Karpas-422 (cell line): Measurements from ENCODE around the gene JHY. TPM values are rescaled to one million over a fixed set of nuclear protein-coding genes. Genes with fewer than 3 reads are reported as not detected.

ENCODE experiments used
- DNase-seq: peaks from one replicate; pipeline ENCODE4 v3.0.0-alpha.2; 2015
- H2AFZ ChIP-seq: fragments of 200-600 bp; sonication (generic); 2 replicates; pipeline ENCODE4 v1.6.1; 2014; ENCODE audit warnings: antibody characterized with exemption, low read length, mixed read lengths
- H3K27ac ChIP-seq: fragments of 200-600 bp; sonication (generic); 2 replicates; pipeline ENCODE4 v1.5.1; 2014; ENCODE audit warnings: mild to moderate bottlenecking, low read length, moderate library complexity
- H3K27me3 ChIP-seq: fragments of 200-600 bp; sonication (generic); 2 replicates; pipeline ENCODE4 v1.6.1; 2014; ENCODE audit warnings: low read length, mixed read lengths
- H3K36me3 ChIP-seq: fragments of 200-600 bp; sonication (generic); 2 replicates; pipeline ENCODE4 v1.6.1; 2014; ENCODE audit warnings: low read length, mixed read lengths; ENCODE audit not compliant: insufficient read depth
- H3K4me1 ChIP-seq: fragments of 200-600 bp; sonication (generic); 2 replicates; pipeline ENCODE4 v1.6.1; 2014; ENCODE audit warnings: mild to moderate bottlenecking, low read length, mixed read lengths
- H3K4me2 ChIP-seq: fragments of 200-600 bp; sonication (generic); 2 replicates; pipeline ENCODE4 v1.6.1; 2014; ENCODE audit warnings: low read length, low read depth, mild to moderate bottlenecking; ENCODE audit not compliant: poor library complexity, severe bottlenecking
- H3K4me3 ChIP-seq: fragments of 200-600 bp; sonication (generic); 2 replicates; pipeline ENCODE4 v1.5.1; 2014; ENCODE audit warnings: mild to moderate bottlenecking, antibody characterized with exemption, low read length, mixed read lengths
- H3K79me2 ChIP-seq: fragments of 200-600 bp; sonication (generic); 2 replicates; pipeline ENCODE4 v1.6.1; 2014; ENCODE audit warnings: mild to moderate bottlenecking, low read length, mixed read lengths
- H3K9ac ChIP-seq: fragments of 200-600 bp; sonication (generic); 2 replicates; pipeline ENCODE4 v1.6.0; 2014; ENCODE audit warnings: low read length
- H3K9me2 ChIP-seq: fragments of 200-600 bp; sonication (generic), shearing (Covaris generic); replicated peaks from 2 replicates; pipeline ENCODE4 v1.6.0; 2014; ENCODE audit warnings: mild to moderate bottlenecking, low read length, moderate library complexity; ENCODE audit not compliant: insufficient read depth
- H3K9me3 ChIP-seq: fragments of 300-700, 200-600 bp; sonication (generic); 2 replicates; pipeline ENCODE4 v1.6.1; 2014; ENCODE audit warnings: low read length, mixed read lengths
- H4K20me1 ChIP-seq: fragments of 200-600 bp; sonication (generic); 2 replicates; pipeline ENCODE4 v1.6.1; 2014; ENCODE audit warnings: mild to moderate bottlenecking, antibody characterized with exemption, low read length, low read depth; ENCODE audit not compliant: insufficient read depth
- total RNA-seq: library from RNA; depleted of rRNA; stranded (reverse); fragments of >200 nt; shearing (Covaris generic); gene quantifications from 2 replicates; pipeline ENCODE4 v1.2.3, GENCODE V29; 2014; ENCODE audit warnings: low replicate concordance

The JHY gene
- total RNA-seq, 1 experiment from 2014 or later, result not detected

- Histone ChIP-seq H3K4me3 (no peak overlapping the region), H2AFZ (no peak overlapping the region), H3K9ac (no peak overlapping the region), H3K79me2 (no peaks in the 10 kb centered on the region), H3K4me1 (no peaks in the 10 kb centered on the region), H3K36me3 (no peaks in the 10 kb centered on the region), H3K9me3 (no peaks in the 10 kb centered on the region), H4K20me1 (no peaks in the 10 kb centered on the region), H3K4me2 (no peak overlapping the region), H3K27ac (no peak overlapping the region), H3K9me2 (no peaks in the 10 kb centered on the region), H3K27me3 (no peaks in the 10 kb centered on the region)
- no peak for DNase-seq
Observed at GRCh38 chr11:122933416-122933815, 50.9 kb downstream of the JHY start.

- H3K4me1 ChIP-seq, result no peaks in the 10 kb centered on the region
- H2AFZ ChIP-seq, result no peak overlapping the region
- H3K79me2 ChIP-seq, result no peaks in the 10 kb centered on the region
- no peak for DNase-seq
- H3K36me3 ChIP-seq, result no peaks in the 10 kb centered on the region
- H3K4me3 ChIP-seq, result no peak overlapping the region
- H3K27me3 ChIP-seq, result no peaks in the 10 kb centered on the region
- H3K4me2 ChIP-seq, result no peak overlapping the region
- H3K9ac ChIP-seq, result no peak overlapping the region
- no peaks in the 10 kb centered on the region for H3K9me3 ChIP-seq
- H3K27ac ChIP-seq, result no peak overlapping the region
- no peaks in the 10 kb centered on the region for H4K20me1 ChIP-seq
- no peaks in the 10 kb centered on the region for H3K9me2 ChIP-seq
Observed at GRCh38 chr11:122937983-122938382, 55.4 kb downstream of the JHY start.

- H4K20me1 ChIP-seq, result no peaks in the 10 kb centered on the region
- H3K9me3 ChIP-seq, result no peaks in the 10 kb centered on the region
- H3K4me2 ChIP-seq, result no peak overlapping the region
- no peaks in the 10 kb centered on the region for H3K4me1 ChIP-seq
- H3K4me3 ChIP-seq, result no peak overlapping the region
- no peaks in the 10 kb centered on the region for H3K79me2 ChIP-seq
- H3K27ac ChIP-seq, result no peak overlapping the region
- no peaks in the 10 kb centered on the region for H3K27me3 ChIP-seq
- no peaks in the 10 kb centered on the region for H3K9me2 ChIP-seq
- no peak overlapping the region for H3K9ac ChIP-seq
- no peaks in the 10 kb centered on the region for H3K36me3 ChIP-seq
- DNase-seq, result no peak
- H2AFZ ChIP-seq, result no peak overlapping the region
Observed at GRCh38 chr11:122938557-122938956, 56.0 kb downstream of the JHY start.

GRCh38 chr11:122951211-122951610 lies 68.7 kb downstream of the JHY start:
- H3K9me3 ChIP-seq, result no peaks in the 10 kb centered on the region
- no peak overlapping the region for H3K27ac ChIP-seq
- no peak overlapping the region for H3K9ac ChIP-seq
- H4K20me1 ChIP-seq, result no peaks in the 10 kb centered on the region
- H3K9me2 ChIP-seq, result no peaks in the 10 kb centered on the region
- H3K4me3 ChIP-seq, result no peak overlapping the region
- H3K36me3 ChIP-seq, result no peaks in the 10 kb centered on the region
- no peaks in the 10 kb centered on the region for H3K27me3 ChIP-seq
- no peak overlapping the region for H2AFZ ChIP-seq
- DNase-seq, result no peak
- no peak overlapping the region for H3K4me2 ChIP-seq
- H3K4me1 ChIP-seq, result no peaks in the 10 kb centered on the region
- no peaks in the 10 kb centered on the region for H3K79me2 ChIP-seq

GRCh38 chr11:122954455-122954854 lies 71.9 kb downstream of the JHY start:
- no peaks in the 10 kb centered on the region for H3K36me3 ChIP-seq
- no peak for DNase-seq
- H3K27ac ChIP-seq, result no peak overlapping the region
- H3K27me3 ChIP-seq, result no peaks in the 10 kb centered on the region
- no peak overlapping the region for H3K4me3 ChIP-seq
- no peaks in the 10 kb centered on the region for H3K79me2 ChIP-seq
- no peak overlapping the region for H3K4me2 ChIP-seq
- no peaks in the 10 kb centered on the region for H3K9me3 ChIP-seq
- no peaks in the 10 kb centered on the region for H4K20me1 ChIP-seq
- H3K9me2 ChIP-seq, result no peaks in the 10 kb centered on the region
- no peak overlapping the region for H2AFZ ChIP-seq
- H3K4me1 ChIP-seq, result no peaks in the 10 kb centered on the region
- no peak overlapping the region for H3K9ac ChIP-seq

GRCh38 chr11:122963961-122964360 lies 81.4 kb downstream of the JHY start:
- no peaks in the 10 kb centered on the region for H3K36me3 ChIP-seq
- H3K4me1 ChIP-seq, result no peaks in the 10 kb centered on the region
- H3K4me2 ChIP-seq, result no peak overlapping the region
- no peaks in the 10 kb centered on the region for H3K9me2 ChIP-seq
- H3K27me3 ChIP-seq, result no peaks in the 10 kb centered on the region
- no peak overlapping the region for H3K9ac ChIP-seq
- no peak overlapping the region for H2AFZ ChIP-seq
- no peak overlapping the region for H3K27ac ChIP-seq
- no peak for DNase-seq
- no peaks in the 10 kb centered on the region for H3K9me3 ChIP-seq
- no peak overlapping the region for H3K4me3 ChIP-seq
- no peaks in the 10 kb centered on the region for H3K79me2 ChIP-seq
- no peaks in the 10 kb centered on the region for H4K20me1 ChIP-seq

GRCh38 chr11:122976061-122976733 lies 93.6 kb downstream of the JHY start:
- H3K27ac ChIP-seq, result no peak overlapping the region
- H3K9me2 ChIP-seq, result no peaks in the 10 kb centered on the region
- H3K36me3 ChIP-seq, result no peaks in the 10 kb centered on the region
- H2AFZ ChIP-seq, result no peak overlapping the region
- DNase-seq, result no peak
- H4K20me1 ChIP-seq, result no peaks in the 10 kb centered on the region
- H3K79me2 ChIP-seq, result no peaks in the 10 kb centered on the region
- H3K27me3 ChIP-seq, result no peaks in the 10 kb centered on the region
- no peak overlapping the region for H3K4me2 ChIP-seq
- no peak overlapping the region for H3K9ac ChIP-seq
- no peaks in the 10 kb centered on the region for H3K9me3 ChIP-seq
- no peak overlapping the region for H3K4me3 ChIP-seq
- H3K4me1 ChIP-seq, result no peaks in the 10 kb centered on the region

GRCh38 chr11:122976734-122977469 lies 94.3 kb downstream of the JHY start:
- no peaks in the 10 kb centered on the region for H3K27me3 ChIP-seq
- H3K9me3 ChIP-seq, result no peaks in the 10 kb centered on the region

More at GRCh38 chr11:122976734-122977469, 94.3 kb downstream of the JHY start:
- no peak for DNase-seq
- Histone ChIP-seq H2AFZ (no peak overlapping the region), H4K20me1 (no peaks in the 10 kb centered on the region), H3K36me3 (no peaks in the 10 kb centered on the region), H3K9ac (no peak overlapping the region), H3K4me1 (no peaks in the 10 kb centered on the region), H3K4me2 (no peak overlapping the region), H3K27ac (no peak overlapping the region), H3K9me2 (no peaks in the 10 kb centered on the region), H3K4me3 (no peak overlapping the region), H3K79me2 (no peaks in the 10 kb centered on the region)
